SW 1271 (cell line): ENCODE results near the gene PAK4.

ENCODE experiments used
- DNase-seq, 2 experiments: peaks; one replicate each; lab custom pipeline; 2025; lab: John Stamatoyannopoulos, UW

Gene PAK4

GRCh38 chr19:39165857-39166256 lies 40.3 kb downstream of the PAK4 start:
- no peak for DNase-seq

DNA sequence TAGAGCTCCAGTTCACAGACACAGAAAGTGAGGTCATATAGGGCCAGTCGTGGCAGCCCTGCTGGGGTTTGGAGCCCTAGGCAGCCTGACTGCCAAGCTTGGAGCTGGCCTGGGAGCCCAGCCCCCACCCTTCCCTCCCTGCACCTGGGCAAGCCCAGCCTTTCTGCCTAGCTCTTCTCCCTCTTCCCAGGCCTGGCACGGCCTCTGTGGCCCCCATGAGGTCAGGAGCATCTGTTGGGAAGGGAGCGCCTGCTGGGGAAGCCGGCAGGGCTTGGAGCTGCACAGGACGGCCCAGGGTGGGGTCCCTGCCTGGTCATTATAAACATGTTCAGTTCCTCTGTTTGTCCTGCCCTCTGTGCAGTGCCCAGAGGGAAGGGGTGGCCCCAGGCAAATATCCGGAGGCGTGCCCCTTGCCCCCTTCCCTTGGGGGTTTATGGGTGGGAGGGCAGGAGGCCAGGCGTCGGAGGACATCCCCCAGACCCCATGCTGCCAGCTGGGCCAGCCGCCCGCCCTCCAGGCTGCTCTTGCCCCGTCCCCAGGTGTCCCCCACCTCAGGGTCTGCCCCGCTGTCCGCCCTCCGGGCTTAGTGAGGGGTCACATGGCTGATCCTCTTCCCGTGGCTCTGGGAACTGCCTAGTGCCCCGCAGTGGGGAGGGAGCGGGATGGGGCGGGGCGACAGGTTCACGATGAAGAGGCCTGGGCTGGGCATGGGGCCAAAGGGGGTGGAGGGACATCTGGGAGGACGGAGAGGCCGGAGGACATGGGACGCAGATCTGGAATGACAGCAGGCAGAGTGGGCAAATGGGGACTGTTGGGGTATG lies 41.2 kb downstream of the PAK4 start:
- DNase-seq, result no peak

DNA sequence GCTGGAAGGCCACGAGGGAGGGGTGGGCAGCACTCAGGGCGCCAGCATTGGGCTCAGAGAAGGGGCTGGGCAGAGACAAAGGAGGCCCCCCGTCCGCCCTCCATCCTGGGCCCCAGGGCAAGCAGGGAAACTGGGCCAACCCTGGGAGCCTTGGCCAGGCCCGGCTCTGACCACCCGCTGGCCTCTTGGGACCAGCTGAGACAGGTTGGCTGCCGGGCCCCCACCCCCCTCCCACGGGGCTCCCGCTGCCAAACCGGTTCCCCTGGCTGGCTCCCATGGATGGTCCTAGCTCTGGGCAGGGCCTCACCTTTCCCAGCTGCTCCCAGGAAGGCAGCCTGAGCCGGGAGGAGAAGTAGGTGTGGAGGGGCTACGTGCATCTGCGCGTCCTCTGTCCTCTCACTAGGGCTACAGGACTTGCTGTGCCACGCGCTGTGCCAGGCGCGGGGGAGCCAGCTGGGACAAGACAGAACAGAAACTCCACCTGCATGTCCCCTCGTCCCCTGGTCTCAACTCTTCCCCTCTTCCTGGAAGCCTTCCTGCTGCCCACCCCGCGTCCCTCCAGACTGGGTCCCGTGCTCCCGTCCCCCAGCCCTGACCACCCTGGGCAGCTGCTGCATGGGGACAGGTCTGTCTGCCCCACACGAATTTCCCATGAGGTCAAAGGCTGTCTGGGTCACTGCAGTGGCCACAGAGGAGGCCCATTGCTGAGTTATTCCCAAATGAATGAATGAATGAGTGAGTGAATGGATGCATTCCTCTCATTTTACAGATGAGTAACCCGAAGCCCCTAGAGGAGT lies 42.1 kb downstream of the PAK4 start:
- DNase-seq, result no peak

- no peak for DNase-seq
Measured at GRCh38 chr19:39168258-39169142, 42.9 kb downstream of the PAK4 start.

DNA sequence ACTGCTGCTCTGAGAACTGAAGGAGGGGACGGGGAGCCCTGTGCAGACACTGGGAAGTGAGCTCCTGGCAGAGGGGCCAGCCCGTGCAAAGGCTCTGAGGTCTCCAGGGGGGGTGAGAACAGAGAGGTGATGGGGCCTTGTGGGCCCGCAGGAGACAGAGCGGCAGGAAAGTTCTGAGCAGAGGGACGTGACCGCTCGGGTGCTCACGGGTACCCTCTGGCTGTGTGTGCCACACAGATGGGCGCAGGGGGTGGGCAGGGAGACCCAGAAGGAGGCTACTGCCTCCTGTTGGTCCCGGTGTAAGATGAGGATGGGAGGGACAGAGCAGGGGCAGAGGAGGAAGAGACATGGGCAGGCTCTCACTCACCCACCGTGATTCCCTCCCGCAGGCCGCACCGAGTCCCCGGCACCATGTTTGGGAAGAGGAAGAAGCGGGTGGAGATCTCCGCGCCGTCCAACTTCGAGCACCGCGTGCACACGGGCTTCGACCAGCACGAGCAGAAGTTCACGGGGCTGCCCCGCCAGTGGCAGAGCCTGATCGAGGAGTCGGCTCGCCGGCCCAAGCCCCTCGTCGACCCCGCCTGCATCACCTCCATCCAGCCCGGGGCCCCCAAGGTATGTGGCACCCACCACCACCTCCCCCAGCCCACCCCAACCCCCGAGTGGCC lies 43.7 kb downstream of the PAK4 start:
- DNase-seq, result no peak

DNA sequence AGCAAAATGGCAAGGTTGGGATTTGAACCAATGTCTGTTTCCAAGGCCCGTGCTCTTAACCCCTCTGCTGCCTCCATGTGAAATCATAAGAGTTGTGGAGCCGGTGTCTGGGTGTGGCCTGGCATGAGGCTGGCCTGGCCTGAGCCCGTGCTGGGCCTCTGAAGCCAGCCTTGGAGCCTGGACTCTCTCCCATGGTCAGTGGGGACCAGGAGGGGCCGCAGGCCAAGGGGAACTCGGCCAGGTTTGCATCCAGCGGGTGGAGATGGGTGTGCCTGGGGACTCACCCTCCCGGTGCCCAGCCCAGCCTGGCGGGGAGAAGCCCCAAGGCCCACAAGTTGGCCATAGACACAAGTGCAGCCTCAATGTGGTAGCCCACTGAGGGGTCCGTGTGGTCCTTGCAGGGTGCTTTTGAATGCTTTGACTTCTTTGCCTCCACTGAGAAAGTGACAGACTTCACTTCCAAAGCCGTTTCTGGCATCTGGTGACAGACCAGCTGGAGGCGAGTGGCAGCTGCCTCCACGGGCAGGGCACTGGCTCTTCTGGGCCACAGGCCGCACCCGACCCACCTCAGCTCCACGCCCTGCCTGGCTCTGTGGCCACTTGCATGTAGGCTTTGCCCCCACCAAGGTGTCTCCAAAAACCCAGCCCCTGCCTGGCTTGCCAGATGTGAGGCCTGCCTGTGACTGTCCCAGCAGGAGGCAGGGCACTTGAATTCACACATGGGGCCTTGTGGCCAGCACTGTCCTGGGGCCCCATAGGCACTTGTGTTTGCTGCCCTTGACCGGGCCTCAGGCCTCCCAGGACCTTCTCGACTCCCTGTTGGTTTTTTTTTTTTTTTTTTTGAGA lies 45.0 kb downstream of the PAK4 start:
- no peak for DNase-seq

- no peak for DNase-seq
Measured at GRCh38 chr19:39171479-39172465, 46.2 kb downstream of the PAK4 start.

- no peak for DNase-seq
Measured at GRCh38 chr19:39172700-39173501, 47.3 kb downstream of the PAK4 start.

- DNase-seq, result no peak
Measured at GRCh38 chr19:39173502-39173991, 48.0 kb downstream of the PAK4 start.

DNA sequence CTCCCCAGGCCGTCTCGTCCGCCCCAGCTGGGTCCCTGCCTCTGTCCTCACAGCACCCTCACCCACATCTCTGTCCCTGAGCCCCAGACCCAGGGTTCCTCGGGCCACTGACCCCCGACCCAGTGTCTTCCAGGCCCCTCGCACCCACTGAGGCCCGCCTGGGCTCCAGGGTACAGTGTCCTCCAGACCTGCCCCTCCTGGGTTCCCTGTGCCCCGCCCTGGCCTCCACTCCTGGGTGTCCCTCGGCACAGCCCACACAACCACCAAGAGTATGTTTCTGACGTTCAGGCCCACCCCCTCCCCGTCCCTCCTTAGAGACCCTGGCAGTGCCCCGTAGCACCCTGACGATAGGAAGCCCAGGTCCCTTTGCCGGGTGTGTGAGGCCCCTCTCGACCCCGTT lies 48.6 kb downstream of the PAK4 start:
- DNase-seq, result no peak

DNA sequence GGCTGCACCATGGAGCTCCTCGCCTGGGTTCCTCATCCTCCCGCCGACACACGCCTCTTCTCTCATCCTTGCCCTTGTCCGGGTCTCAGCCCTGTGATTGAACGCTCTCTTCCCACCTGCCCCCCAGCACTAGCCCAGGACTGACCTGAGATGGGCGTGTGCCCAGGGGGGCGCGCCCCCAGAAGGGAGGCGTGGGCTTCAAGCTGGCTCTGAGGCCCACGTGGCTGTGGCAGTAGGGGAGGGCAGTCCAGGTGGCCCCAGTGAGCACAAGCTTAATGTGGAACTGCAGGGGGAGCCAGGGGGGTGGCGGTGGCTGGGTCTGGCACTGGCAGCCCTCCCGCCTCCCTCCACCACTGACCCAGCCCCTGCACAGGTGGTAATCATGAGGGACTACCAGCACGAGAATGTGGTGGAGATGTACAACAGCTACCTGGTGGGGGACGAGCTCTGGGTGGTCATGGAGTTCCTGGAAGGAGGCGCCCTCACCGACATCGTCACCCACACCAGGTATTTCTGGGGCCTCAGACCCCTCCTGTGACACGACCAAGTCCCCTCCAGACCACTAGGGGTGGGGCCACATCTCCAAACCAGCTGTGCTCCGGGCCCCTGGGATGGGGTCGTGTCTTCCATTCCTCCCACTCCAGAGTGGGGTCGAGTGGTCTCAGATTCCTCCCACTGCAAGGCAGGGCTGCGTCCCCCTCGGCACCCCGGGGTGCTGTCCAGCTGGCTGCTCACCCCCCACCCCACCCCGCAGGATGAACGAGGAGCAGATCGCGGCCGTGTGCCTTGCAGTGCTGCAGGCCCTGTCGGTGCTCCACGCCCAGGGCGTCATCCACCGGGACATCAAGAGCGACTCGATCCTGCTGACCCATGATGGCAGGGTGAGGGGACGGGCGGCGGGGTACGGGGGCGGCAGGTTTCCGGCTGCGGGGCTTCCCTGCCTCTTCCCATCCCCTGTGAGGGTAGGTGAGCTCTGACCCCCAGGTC lies 49.3 kb downstream of the PAK4 start:
- no peak for DNase-seq

GRCh38 chr19:39175564-39175963 lies 50.0 kb downstream of the PAK4 start:
- DNase-seq, result no peak

DNA sequence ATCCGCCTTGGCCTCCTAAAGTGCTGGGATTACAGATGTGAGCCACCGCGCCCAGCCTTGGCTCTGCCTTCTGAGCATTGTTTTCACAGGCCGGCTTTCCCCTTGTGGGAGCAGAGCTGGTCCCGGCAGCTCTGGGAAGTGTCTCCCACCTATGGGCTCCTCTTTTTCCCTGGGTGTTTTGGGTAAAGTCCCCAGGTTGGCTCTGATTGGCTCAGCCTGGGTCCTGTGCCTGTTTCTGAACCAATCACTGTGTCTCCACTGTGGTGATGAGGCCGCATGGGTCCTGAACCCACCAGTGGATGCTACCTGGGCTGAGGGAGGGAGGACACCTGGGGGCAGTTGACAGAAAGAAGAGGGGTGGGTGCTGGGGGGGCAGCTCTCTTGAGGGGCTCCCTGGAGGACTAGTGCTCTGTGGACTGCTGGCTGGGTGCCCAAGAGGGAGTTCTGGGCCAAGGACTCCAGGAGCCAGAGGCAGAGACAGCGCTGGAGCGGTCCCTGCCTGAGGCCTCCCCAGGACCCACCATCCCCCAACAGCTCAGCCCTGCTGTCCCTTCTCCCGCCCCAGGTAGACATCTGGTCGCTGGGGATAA lies 51.6 kb downstream of the PAK4 start:
- no peak for DNase-seq

GRCh38 chr19:39177736-39178135 lies 52.1 kb downstream of the PAK4 start:
- DNase-seq, result no peak

GRCh38 chr19:39178296-39179006 lies 52.9 kb downstream of the PAK4 start:
- no peak for DNase-seq

DNA sequence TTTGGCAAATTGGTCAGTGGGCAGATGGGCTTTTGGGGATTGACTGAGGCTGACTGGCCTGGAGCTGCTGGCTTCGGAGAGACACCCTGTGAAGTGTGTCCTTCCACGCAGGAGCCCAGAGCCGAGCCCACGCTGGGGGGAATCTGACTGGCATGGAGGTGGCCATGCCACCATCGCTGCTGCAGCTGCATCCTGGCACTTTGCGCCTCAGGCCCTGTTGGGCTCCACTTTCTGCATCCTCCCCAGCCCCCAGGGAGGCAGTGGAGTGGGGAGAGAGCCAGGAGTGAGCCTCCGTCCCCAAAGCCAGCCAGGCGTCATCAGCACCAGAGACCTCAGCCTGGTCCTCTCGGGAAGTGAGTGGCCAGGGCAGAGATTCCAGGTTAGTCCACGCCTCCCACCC lies 54.2 kb downstream of the PAK4 start:
- DNase-seq, result no peak
